GM18526 (cell line): ENCODE data around the gene NUBPL.

Experiments
- POLR2A ChIP-seq: IDR thresholded peaks from 3 replicates; pipeline ENCODE4 v1.6.1; 2011; ENCODE audit not compliant: insufficient read length; ENCODE audit errors: extremely low read depth

The NUBPL gene

DNA sequence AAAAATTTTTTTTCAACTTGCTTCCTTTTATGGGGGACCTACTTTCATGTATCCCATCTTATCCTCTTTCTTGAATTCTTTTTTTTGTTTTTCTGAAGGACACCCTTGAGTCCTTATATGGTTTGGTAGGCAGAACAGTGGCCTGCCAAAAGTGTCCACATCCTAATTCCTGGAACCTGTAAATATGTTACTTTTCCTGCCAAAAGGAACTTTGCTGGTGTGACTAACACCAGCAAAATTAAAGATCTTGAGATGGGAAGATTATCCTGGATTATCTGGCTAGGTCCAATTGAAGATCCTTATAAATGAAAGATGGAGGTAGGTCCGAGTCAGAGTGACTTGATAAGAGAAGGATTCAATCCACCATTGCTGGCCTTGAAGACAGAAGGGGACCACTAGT lies 5.3 kb downstream of the NUBPL start:
- TF ChIP-seq POLR2A: no peak

DNA sequence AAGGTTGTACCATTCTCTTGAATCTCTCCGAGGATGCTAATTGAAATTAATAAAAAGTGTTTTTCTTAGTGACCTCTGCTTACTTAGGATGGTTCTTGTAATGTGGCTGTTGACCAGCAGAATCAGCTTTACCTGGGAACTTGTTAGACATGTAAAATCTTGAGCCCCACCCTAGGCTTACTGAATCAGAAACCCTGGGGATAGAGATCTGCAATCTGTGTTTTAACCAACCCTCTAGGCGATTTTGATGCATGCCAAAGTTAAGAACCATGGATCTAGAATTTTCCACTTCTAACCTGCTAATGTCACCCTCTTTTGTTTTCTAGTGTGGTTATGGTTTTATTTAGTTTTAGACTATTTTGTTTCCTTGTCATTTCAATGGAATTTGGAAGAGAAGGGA lies 6.5 kb downstream of the NUBPL start:
- TF ChIP-seq POLR2A: no peak

DNA sequence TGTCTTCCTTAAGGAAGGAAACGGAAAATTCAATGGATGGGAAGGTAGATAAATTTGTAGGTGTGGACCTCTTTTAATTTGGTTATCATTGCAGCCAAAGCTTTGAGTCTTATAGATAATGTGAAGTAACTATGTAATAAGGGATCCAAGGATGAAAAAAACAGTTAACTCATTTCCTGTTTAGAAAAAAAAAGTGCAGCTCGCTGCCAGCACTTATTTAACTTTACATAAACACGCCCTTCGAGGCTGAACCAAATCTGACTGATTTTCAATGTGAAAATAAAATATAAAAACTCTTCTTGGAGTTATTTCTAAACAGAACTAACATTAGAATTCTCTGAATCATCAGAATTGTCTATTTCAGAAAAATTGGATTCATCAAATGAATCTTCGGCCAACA lies 7.0 kb downstream of the NUBPL start:
- TF ChIP-seq POLR2A: no peak

DNA sequence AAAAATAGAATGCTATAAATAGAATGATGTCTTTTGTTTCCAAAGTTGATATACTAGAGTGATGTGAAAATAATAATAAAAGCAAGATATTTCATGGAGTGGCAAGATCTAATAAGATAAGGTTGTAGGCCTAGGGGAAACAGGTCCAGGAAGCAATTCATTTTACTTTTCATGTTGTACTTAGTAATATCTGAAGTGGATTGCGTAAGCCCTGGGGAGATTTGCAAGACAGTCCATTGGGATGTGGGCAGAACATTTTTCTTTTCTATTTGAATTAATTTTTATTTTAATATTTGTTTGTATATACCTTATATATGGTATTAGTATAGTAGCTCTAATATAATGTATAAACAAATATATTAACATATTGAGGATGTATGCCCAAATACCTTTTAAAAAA lies 7.5 kb downstream of the NUBPL start:
- no peak for TF ChIP-seq POLR2A

DNA sequence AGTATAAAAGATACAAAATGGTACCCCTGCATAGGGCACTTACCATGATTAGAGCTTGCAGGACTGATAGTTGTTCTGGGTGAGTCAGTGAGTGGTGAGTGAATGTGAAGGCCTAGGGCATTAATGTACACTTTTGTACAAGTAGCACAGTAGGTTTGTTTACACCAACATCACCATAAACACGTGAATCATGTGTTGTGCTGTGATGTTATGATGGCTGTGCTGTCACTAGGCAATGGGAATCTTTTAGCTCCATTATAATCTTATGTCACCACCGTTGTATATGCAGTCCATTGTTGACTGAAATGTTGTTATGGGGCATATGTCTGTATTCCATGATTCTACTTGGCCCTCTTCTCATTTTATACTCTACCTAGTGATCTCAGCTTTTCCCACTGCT lies 11.8 kb downstream of the NUBPL start:
- no peak for TF ChIP-seq POLR2A

DNA sequence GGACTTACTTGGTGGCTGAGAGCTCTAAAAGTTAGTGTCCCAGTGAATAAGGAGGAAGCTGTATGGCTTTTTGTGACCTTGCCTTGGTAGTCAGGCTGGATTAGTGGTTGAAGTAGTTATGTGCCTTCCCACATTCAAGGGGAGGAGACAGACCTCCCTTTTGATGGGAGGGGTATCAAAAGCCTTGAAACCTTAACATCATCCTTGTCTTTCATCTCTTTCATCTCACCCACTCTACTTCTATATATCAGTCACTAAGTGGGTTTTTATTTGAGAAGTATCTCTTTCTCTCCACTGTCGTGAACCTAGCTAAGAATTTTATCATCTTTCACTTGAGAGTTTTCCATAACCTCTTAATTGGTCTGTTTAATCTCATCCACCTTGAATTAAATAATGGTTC lies 15.7 kb downstream of the NUBPL start:
- TF ChIP-seq POLR2A: no peak

DNA sequence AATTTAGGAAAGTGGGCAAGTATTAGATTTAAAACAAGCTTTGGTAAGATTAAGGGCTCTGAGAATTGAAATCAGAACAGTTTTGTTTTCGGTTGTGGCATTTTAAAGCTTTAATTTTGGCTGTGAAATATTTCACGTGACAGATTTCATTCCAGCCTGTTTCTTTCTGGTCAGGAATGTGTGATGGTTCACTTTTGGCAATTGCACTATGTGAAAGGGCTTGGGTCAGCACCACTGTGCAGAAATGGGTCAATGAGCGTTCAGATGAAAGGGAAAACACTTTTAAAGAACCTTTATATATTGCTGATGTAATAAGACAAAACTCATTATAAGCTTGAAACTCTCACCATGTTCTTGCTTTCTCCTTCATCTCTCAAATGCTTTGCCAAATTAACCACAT lies 17.1 kb downstream of the NUBPL start:
- TF ChIP-seq POLR2A: no peak

DNA sequence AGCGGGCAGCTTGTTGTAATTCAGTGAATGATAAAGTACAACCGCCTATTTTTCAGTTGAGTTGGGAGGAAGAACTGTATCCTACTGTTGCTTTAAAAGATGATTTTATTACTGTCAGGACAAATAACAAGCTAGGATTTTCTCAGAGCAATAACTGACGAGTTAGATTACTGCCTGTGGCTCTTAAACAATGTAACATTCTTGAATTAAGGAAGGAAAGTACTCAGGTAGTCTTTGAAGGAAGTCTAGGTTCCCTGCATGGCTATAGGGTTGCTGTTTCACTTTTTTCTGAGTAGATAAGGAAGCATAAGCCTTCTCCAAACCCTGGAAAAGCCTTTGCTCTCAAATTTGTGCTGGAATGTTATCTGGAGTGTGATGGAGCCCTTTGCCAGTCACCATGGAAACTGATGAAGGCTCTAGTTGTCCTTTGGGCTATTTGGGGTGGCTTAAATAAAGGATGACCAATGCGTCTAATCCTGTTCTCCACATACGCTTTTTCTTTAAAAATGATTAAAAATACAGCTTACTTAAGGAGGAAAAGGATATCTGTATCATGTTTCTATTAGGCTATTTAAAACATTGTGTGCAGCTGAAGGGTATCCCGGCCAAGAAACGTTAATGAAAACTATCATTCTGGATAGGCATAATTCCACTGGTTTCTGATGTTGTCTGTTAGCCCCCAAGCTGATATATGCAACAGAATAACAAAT lies 17.7 kb downstream of the NUBPL start:
- no peak for TF ChIP-seq POLR2A

DNA sequence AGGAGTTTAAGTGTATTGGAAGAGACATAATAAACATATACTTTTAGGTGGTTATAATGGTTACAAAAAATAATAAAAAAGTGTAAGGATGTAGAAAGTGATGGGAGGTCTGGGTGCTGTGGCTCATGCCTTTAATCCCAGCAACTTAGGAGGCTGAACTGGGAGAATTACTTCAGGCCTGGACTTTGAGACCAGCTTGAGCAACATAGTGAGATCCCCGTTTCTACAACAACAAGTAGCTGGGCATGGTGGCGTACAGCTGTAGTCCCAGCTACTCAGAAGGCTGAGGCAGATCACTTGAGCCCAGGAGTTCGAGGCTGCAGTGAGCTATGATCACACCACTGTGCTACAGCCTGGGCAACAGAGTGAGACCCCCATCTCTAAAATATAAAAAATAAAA lies 19.0 kb downstream of the NUBPL start:
- no peak for TF ChIP-seq POLR2A

DNA sequence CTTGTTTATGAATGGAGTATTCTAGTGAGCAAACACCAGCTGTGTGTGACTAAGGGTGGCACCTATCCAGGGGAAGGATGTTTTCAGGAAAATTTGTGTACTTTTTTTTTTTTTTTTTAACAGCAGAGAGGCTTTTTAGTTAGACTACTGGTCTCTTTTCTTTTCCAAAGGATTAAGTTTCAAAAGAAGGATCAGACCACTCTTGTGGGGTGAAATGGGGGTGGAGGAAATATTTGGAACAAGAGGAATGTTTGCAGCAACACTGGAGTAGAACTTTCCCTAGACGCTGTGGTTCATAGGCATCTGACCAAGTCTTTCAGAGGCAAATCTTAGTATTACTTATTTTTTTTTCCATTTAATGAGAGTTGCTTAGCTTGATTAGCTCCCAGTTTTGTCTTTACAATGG lies 21.1 kb downstream of the NUBPL start:
- TF ChIP-seq POLR2A: no peak

DNA sequence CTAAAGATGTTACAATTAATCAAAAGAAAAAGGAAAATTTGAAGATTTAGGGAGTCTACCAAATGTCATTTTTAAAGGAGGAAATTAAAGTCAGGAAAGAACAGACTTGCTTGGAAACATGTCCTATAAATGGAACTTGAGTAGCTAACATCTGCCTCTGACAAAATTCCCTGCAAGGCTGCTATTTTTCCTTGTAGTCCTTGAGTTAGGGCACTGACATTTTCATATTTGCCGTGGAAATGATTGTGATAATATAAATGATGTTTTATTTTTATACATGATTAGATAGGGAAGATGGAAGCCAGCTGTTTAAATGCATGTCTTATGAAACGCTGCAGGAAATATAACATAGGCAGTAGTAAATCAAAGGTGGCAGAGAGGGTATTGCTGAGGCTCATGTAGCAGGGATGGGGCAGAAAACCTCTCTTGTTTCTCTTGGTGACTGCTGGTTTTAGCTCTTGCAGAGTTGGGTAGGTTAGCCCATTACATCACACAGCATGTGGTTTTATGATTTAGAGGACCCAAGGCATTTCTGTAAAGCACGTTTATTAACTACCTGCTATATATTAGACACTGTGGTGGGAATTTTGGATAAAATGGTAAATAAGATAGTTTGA lies 21.7 kb downstream of the NUBPL start:
- no peak for TF ChIP-seq POLR2A

DNA sequence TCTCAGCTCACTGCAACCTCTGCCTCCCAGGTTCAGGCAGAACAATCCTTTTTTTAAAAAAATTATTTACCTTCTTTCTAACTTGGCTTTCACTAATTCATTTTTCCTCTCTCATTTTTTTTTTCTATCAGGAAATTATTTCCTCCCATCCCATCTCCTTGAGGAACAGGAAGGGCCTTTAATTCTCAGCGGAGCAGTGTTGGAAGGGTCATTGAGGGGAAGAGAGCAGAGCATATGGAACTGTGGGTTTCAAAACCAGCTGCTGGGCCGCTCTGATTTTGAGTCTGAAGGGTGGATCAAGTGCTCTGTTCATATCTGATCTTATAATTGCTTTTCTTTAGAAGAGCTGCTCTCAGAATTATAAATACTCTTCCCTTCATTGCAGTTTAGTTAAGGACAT lies 29.0 kb downstream of the NUBPL start:
- no peak for TF ChIP-seq POLR2A

DNA sequence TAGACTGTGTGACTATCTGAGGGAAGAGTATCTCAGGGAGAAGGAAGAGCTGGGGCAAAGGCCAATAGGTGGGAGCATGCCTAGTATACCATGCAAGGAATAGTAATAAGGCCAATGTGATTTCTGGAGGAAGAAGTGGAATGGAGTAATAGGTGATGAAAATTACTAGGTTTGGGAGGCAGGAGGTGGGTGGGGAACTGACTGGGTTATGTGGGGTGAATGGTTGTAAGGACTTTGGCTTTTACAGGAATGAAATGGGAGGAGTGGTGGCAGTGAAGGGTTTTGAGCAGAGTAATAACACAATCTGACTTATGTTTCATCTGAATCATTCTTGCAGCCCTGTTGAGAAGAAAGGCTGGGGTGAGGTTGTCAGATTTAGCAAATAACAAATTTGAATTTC lies 30.9 kb downstream of the NUBPL start:
- TF ChIP-seq POLR2A: no peak

DNA sequence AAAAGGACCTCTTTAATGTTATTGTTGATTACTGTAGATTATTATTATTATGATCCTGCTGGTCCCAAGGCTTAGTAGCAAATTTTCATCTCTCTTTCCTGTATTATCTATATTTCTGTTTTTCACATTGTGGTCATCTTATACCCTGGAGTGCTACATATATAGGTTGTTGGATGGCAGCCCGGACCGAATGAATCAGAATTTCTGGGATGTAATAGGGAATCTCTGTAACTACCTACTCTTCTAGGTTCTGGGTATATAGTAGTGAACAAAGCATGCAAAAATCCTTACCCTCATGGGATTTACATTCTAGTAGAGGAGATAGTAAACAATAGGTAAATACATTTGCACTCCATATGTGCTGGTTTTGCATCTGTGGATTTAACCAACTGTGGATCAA lies 31.4 kb downstream of the NUBPL start:
- no peak for TF ChIP-seq POLR2A

DNA sequence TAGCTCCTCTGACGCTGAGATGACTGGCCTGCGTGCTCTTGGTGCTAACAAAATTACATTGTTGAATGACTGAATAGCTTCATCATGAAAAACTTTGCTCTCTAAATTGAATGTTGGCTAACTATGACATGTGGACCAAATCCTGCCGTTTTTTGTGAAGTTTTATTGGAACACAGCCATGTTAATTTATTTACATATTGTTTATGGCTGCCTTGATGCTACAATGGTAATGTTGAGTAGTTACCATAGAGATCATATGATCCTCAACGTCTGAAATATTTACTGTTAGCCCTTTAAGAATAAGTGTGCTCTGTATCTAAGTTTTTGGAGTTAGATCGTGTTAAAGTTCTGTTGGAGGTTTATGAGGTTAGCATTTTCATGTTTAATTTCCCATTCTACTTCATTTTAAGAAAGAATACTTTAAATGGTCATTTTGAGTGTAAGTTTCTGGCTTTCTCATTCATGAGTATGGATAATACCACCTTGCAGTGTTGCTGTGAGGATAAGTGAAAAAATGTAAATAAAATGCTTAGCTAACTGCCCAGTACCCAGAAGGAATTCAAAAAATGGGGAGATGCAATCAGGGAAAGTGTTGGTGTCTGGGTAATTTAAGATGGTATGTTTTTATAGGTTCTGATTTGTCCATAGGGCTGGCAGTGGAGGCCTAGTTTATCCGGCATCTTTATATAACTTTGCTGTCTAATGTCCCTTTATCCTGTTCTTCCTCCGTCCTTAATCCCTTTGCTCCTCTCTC lies 35.3 kb downstream of the NUBPL start:
- TF ChIP-seq POLR2A: no peak

DNA sequence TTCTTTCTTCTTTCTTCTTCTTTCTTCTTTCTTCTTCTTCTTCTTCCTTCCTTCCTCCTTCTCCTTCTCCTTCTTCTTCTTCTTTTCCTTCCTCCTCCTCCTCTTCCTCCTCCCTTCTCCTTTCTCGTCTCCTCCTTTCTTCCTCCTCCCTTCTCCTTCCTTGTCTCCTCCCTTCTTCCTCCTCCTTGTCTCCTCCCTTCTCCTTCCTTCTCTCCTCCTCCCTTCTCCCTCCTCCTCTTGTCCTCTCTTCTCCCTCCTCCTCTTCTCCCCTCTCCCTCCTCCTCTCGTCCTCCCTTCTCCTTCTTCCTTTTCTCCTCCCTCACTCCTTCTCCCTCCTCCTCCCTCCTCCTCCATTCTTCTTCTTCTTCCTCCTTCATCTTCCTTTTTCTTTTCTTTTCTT lies 44.5 kb downstream of the NUBPL start:
- no peak for TF ChIP-seq POLR2A
